Upper lobe of left lung (tissue), 6 donors: Measurements from ENCODE around the gene VIT. TPM values are rescaled to one million over a fixed set of nuclear protein-coding genes. Genes with fewer than 3 reads are reported as not detected.

Experiments
- ATAC-seq, 2 donors: fragments of 200-7000 bp; cut with Tn5 transposase; one replicate each; pipeline ENCODE4 v1.9.1; 2022; ENCODE audit warnings: mild to moderate bottlenecking in 2 of 2, moderate library complexity in 2 of 2; ENCODE audit not compliant: low FRiP score in 2 of 2
- DNase-seq, 2 donors: peaks; one replicate each; pipeline ENCODE4 v3.0.0-alpha.2; 2019 to 2020
- H3K27ac ChIP-seq, 4 donors: fragments of 200-600 bp; sonication (generic); one replicate each; pipeline ENCODE4 v1.5.1; 2016 to 2019
- H3K27me3 ChIP-seq, 4 donors: fragments of 200-600 bp; sonication (generic); one replicate each; pipeline ENCODE4 v1.5.1; 2017 to 2019
- H3K36me3 ChIP-seq, 4 donors: fragments of 200-600 bp; sonication (generic); one replicate each; pipeline ENCODE4 v1.5.1; 2016 to 2019
- H3K4me1 ChIP-seq, 4 donors: fragments of 200-600 bp; sonication (generic); one replicate each; pipeline ENCODE4 v1.5.1; 2018 to 2019
- H3K4me3 ChIP-seq, 4 donors: fragments of 200-600 bp; sonication (generic); one replicate each; pipeline ENCODE4 v1.5.1; 2017 to 2019; ENCODE audit warnings: mild to moderate bottlenecking in 2 of 4, moderate library complexity in 1 of 4
- H3K9me3 ChIP-seq, 4 donors: fragments of 200-600 bp; sonication (generic); one replicate each; pipeline ENCODE4 v1.5.1; 2018 to 2019
- CTCF ChIP-seq, 6 experiments: fragments of 450-650 bp in 4 of 6; fragments of 200-600 bp in 2 of 6; sonication (generic) in 2 of 6; IDR thresholded peaks; one replicate each; pipeline ENCODE4 v1.5.1; 2016 to 2019; ENCODE audit warnings: antibody characterized with exemption in 6 of 6
- EP300 ChIP-seq, 4 donors: sonication (generic); formaldehyde crosslinking; IDR thresholded peaks; one replicate each; pipeline ENCODE4 v1.5.1; 2017; ENCODE audit warnings: antibody characterized with exemption in 4 of 4, control low read depth in 2 of 4
- POLR2A ChIP-seq, 4 donors: fragments of 450-650 bp; IDR thresholded peaks; one replicate each; pipeline ENCODE4 v1.5.1; 2016 to 2017; ENCODE audit warnings: antibody characterized with exemption in 4 of 4, mild to moderate bottlenecking in 2 of 4
- POLR2AphosphoS5 ChIP-seq, 2 donors: sonication (generic); formaldehyde crosslinking; IDR thresholded peaks; one replicate each; pipeline ENCODE4 v1.5.1; 2017; ENCODE audit warnings: antibody characterized with exemption in 2 of 2
- WGBS, 2 donors: methylation state at CpG; one replicate each; pipeline ENCODE4 v1.1.5; 2017 to 2018; 5-methylcytosine and 5-hydroxymethylcytosine counted together
- total RNA-seq, 6 donors: library from RNA; depleted of rRNA in 4 of 6; stranded (reverse); fragments of >200 nt in 4 of 6; gene quantifications; one replicate each; pipeline versions ENCODE4 v1.1.0 to v1.2.1, GENCODE V29; 2016 to 2021
- donor health status: DM: no; HTN: no; CAD: no; lungs with moderate emphysema.
- donor health status: DM: no; HTN: yes; CAD: no; lungs with severe emphysema.

The VIT gene
- total RNA-seq, 6 donors from 2014 or later = 0.22 to 1.4 (median 0.54) TPM; not detected in 1

- ATAC-seq (no peak), DNase-seq (no peak)
- H3K4me1 ChIP-seq = no peaks in the 10 kb centered on the region
Observed at GRCh38 chr2:36797324-36798070, 101.0 kb downstream of the VIT start.

GRCh38 chr2:36798724-36799123, 102.2 kb downstream of the VIT start:
- WGBS, 2 donors = 78 to 87% methylated on average over 3 of the region's 3 CpGs
- DNase-seq = no peak

More at GRCh38 chr2:36797324-36798070, 101.0 kb downstream of the VIT start:
- Histone ChIP-seq H3K27me3 (no peaks in the 10 kb centered on the region), H3K27ac (no peak overlapping the region), H3K9me3 (no peaks in the 10 kb centered on the region), H3K36me3 (no peaks in the 10 kb centered on the region), H3K4me3 (no peak overlapping the region)
- TF ChIP-seq CTCF (IDR thresholded peaks at IDR 0.05) (no peak), EP300 (IDR thresholded peaks at IDR 0.05) (no peak), POLR2AphosphoS5 (IDR thresholded peaks at IDR 0.05) (no peak), POLR2A (IDR thresholded peaks at IDR 0.05) (no peak)
- 56 to 59% methylated on average over 6 of the region's 6 CpGs for WGBS, 2 donors

GRCh38 chr2:36800381-36800780, 103.9 kb downstream of the VIT start:
- TF ChIP-seq POLR2A (IDR thresholded peaks at IDR 0.05) = no peak
- TF ChIP-seq POLR2AphosphoS5 (IDR thresholded peaks at IDR 0.05) = no peak
- no peak for TF ChIP-seq EP300 (IDR thresholded peaks at IDR 0.05)
- no peaks in the 10 kb centered on the region for H3K27me3 ChIP-seq
- no peak overlapping the region for H3K27ac ChIP-seq
- no peak overlapping the region for H3K4me3 ChIP-seq
- H3K9me3 ChIP-seq = no peaks in the 10 kb centered on the region
- H3K36me3 ChIP-seq = no peaks in the 10 kb centered on the region
- no peaks in the 10 kb centered on the region for H3K4me1 ChIP-seq
- ATAC-seq = no peak
- peak in 1 of 2 donors; percentile 37 for DNase-seq
- WGBS, 2 donors = 85 to 88% methylated on average over 11 of the region's 11 CpGs

More at GRCh38 chr2:36798724-36799123, 102.2 kb downstream of the VIT start:
- H3K27ac ChIP-seq = no peak overlapping the region
- no peak for ATAC-seq
- no peaks in the 10 kb centered on the region for H3K36me3 ChIP-seq
- no peaks in the 10 kb centered on the region for H3K4me1 ChIP-seq
- TF ChIP-seq CTCF (IDR thresholded peaks at IDR 0.05) (no peak), POLR2A (IDR thresholded peaks at IDR 0.05) (no peak)
- H3K9me3 ChIP-seq = no peaks in the 10 kb centered on the region
- no peaks in the 10 kb centered on the region for H3K27me3 ChIP-seq
- H3K4me3 ChIP-seq = no peak overlapping the region

- Histone ChIP-seq H3K36me3 (no peaks in the 10 kb centered on the region), H3K4me3 (no peak overlapping the region), H3K4me1 (no peaks in the 10 kb centered on the region), H3K27me3 (no peaks in the 10 kb centered on the region), H3K9me3 (no peaks in the 10 kb centered on the region), H3K27ac (no peak overlapping the region)
- DNase-seq (no peak), ATAC-seq (no peak)
- whole genome bisulfite sequencing, 2 donors = 81 to 85% methylated on average over 6 of the region's 6 CpGs
- TF ChIP-seq POLR2A (IDR thresholded peaks at IDR 0.05) (no peak), EP300 (IDR thresholded peaks at IDR 0.05) (no peak), POLR2AphosphoS5 (IDR thresholded peaks at IDR 0.05) (no peak), CTCF (IDR thresholded peaks at IDR 0.05) (no peak)
Observed at GRCh38 chr2:36801088-36801487, 104.6 kb downstream of the VIT start.

GRCh38 chr2:36802952-36803351, 106.4 kb downstream of the VIT start:
- TF ChIP-seq CTCF (IDR thresholded peaks at IDR 0.05) (no peak), EP300 (IDR thresholded peaks at IDR 0.05) (no peak), POLR2AphosphoS5 (IDR thresholded peaks at IDR 0.05) (no peak), POLR2A (IDR thresholded peaks at IDR 0.05) (no peak)
- Histone ChIP-seq H3K27me3 (no peaks in the 10 kb centered on the region), H3K4me3 (no peak overlapping the region), H3K9me3 (no peaks in the 10 kb centered on the region), H3K4me1 (no peaks in the 10 kb centered on the region), H3K36me3 (no peaks in the 10 kb centered on the region), H3K27ac (no peak overlapping the region)
- DNase-seq = no peak
- no peak for ATAC-seq
- WGBS, 2 donors = 64 to 86% methylated on average over 3 of the region's 3 CpGs
